CD4-positive, alpha-beta T cell (primary cell): ENCODE results near the gene CALCR. TPM values are rescaled to one million over a fixed set of nuclear protein-coding genes. Genes with fewer than 3 reads are reported as not detected.

Experiments used
- ATAC-seq: fragments of 200-7000 bp; cut with Tn5 transposase; one replicate; pipeline ENCODE4 v1.10.0; 2022; ENCODE audit warnings: mild to moderate bottlenecking; ENCODE audit not compliant: poor library complexity
- CTCF ChIA-PET: fragments of 350-600 bp; sonication (Branson Sonifier 250); formaldehyde crosslinking; loops from one replicate; lab custom pipeline; 2021; ENCODE audit warnings: antibody characterized with exemption, inconsistent platforms; lab: Charles Lee
- POLR2A ChIA-PET: fragments of 350-600 bp; sonication (Branson Sonifier 250); formaldehyde crosslinking; loops from one replicate; lab custom pipeline; 2021; ENCODE audit warnings: antibody characterized with exemption, inconsistent platforms; lab: Charles Lee
- DNase-seq, 14 experiments: peaks; one replicate each; pipeline ENCODE4 v3.0.0-alpha.2; 2013 to 2020; ENCODE audit warnings: mixed read lengths in 2 of 14
- H3K27ac ChIP-seq, 2 donors: one replicate each; pipeline versions ENCODE4 v1.5.1 to v1.7.0; 2013; ENCODE audit warnings: low read length in 2 of 2, low read depth in 1 of 2, mild to moderate bottlenecking in 1 of 2
- H3K27me3 ChIP-seq, 2 experiments: 1 replicate in 1 of 2; 2 replicates in 1 of 2; pipeline versions ENCODE4 v1.6.1 to v1.7.0; 2013; ENCODE audit warnings: low read length in 2 of 2, control low read depth in 1 of 2, mild to moderate bottlenecking in 1 of 2, moderate library complexity in 1 of 2; ENCODE audit not compliant: insufficient read depth in 2 of 2, control insufficient read depth in 1 of 2
- H3K36me3 ChIP-seq: one replicate; pipeline ENCODE4 v1.6.1; 2013; ENCODE audit warnings: low read length, control low read depth; ENCODE audit not compliant: insufficient read depth
- H3K4me1 ChIP-seq: one replicate; pipeline ENCODE4 v1.6.1; 2013; ENCODE audit warnings: low read length, control low read depth; ENCODE audit not compliant: insufficient read depth
- H3K4me3 ChIP-seq: one replicate; pipeline ENCODE4 v1.5.1; 2013; ENCODE audit warnings: mild to moderate bottlenecking, low read length, moderate library complexity
- H3K9me3 ChIP-seq, 2 experiments: 1 replicate in 1 of 2; 2 replicates in 1 of 2; pipeline versions ENCODE4 v1.6.1 to v1.7.0; 2013; ENCODE audit warnings: low read length in 2 of 2, mild to moderate bottlenecking in 2 of 2, control low read depth in 1 of 2, moderate library complexity in 1 of 2; ENCODE audit not compliant: control insufficient read depth in 1 of 2, insufficient read depth in 1 of 2
- H3K27ac Mint-ChIP-seq: one replicate; pipeline ENCODE4 v1.8.0; 2020; ENCODE audit warnings: mixed read lengths
- H3K27me3 Mint-ChIP-seq: one replicate; pipeline ENCODE4 v1.8.0; 2021; ENCODE audit warnings: mixed read lengths
- H3K36me3 Mint-ChIP-seq: one replicate; pipeline ENCODE4 v1.8.0; 2021; ENCODE audit warnings: low read depth, mixed read lengths
- H3K4me1 Mint-ChIP-seq: one replicate; pipeline ENCODE4 v1.8.0; 2021; ENCODE audit warnings: low read depth, mixed read lengths
- H3K4me3 Mint-ChIP-seq: one replicate; pipeline ENCODE4 v1.8.0; 2020; ENCODE audit warnings: mild to moderate bottlenecking, mixed read lengths
- H3K9me3 Mint-ChIP-seq: one replicate; pipeline ENCODE4 v1.8.0; 2020; ENCODE audit warnings: mixed read lengths
- CTCF ChIP-seq: fragments of 200-600 bp; IDR thresholded peaks from one replicate; pipeline ENCODE4 v1.8.0; 2022; ENCODE audit warnings: antibody characterized with exemption, mild to moderate bottlenecking
- intact Hi-C, 2 experiments: fragments of 100-400 bp; cut with DNase I in 1 of 2; cut with micrococcal nuclease in 1 of 2; formaldehyde crosslinking; loops; one replicate each; pipeline versions ENCODE4 v1.15.1 to v1.9.0; 2023 to 2025; cut with DNase I, micrococcal nuclease
- total RNA-seq, 174 experiments: library from RNA in 2 of 174; stranded (reverse) in 2 of 174; gene quantifications; one replicate each; pipeline ENCODE4 v1.2.3 and lab custom pipeline; 2021 to 2026

CALCR gene
- total RNA-seq, 2 experiments from 2014 or later = not detected

GRCh38 chr7:93392984-93393383 lies 181.5 kb downstream of the CALCR start:
- no peak for TF ChIP-seq CTCF
- H3K27me3 ChIP-seq = no peaks in the 10 kb centered on the region
- H3K9me3 ChIP-seq = no peaks in the 10 kb centered on the region
- no peak overlapping the region for H3K4me3 ChIP-seq
- no peaks in the 10 kb centered on the region for H3K4me1 ChIP-seq
- Mint-ChIP-seq H3K9me3 (no peaks in the 10 kb centered on the region), H3K4me3 (no peak overlapping the region), H3K36me3 (no peaks in the 10 kb centered on the region), H3K27ac (no peak overlapping the region), H3K4me1 (no peaks in the 10 kb centered on the region), H3K27me3 (peaks cover 10% of the 10 kb centered on the region)
- intact Hi-C loops = no loop called here
- H3K27ac ChIP-seq = no peak overlapping the region
- POLR2A ChIA-PET = no interaction called here
- no peak for ATAC-seq
- H3K36me3 ChIP-seq = no peaks in the 10 kb centered on the region
- no peak for DNase-seq
- CTCF ChIA-PET = no interaction called here

GRCh38 chr7:93390660-93391059 lies 183.9 kb downstream of the CALCR start:
- Mint-ChIP-seq H3K27ac (no peak overlapping the region), H3K36me3 (no peaks in the 10 kb centered on the region), H3K4me1 (no peaks in the 10 kb centered on the region), H3K27me3 (peaks cover 27% of the 10 kb centered on the region), H3K9me3 (no peaks in the 10 kb centered on the region), H3K4me3 (no peak overlapping the region)
- Histone ChIP-seq H3K27me3 (no peaks in the 10 kb centered on the region), H3K4me3 (no peak overlapping the region), H3K9me3 (no peaks in the 10 kb centered on the region), H3K36me3 (no peaks in the 10 kb centered on the region), H3K4me1 (no peaks in the 10 kb centered on the region), H3K27ac (no peak overlapping the region)
- POLR2A ChIA-PET = no interaction called here
- DNase-seq = no peak
- no peak for ATAC-seq
- CTCF ChIA-PET = no interaction called here
- intact Hi-C loops = no loop called here
- TF ChIP-seq CTCF = no peak

- Histone ChIP-seq H3K4me3 (no peak overlapping the region), H3K9me3 (no peaks in the 10 kb centered on the region), H3K36me3 (no peaks in the 10 kb centered on the region), H3K27ac (no peak overlapping the region), H3K27me3 (peaks cover 0 to 2% of the 10 kb centered on the region in 2 experiments), H3K4me1 (no peaks in the 10 kb centered on the region)
- no peak overlapping the region for H3K27ac Mint-ChIP-seq
- ATAC-seq (no peak), DNase-seq (no peak)
- TF ChIP-seq CTCF = no peak
- POLR2A ChIA-PET = no interaction called here
- peaks cover 51% of the 10 kb centered on the region for H3K27me3 Mint-ChIP-seq
- H3K36me3 Mint-ChIP-seq = no peaks in the 10 kb centered on the region
- no peaks in the 10 kb centered on the region for H3K4me1 Mint-ChIP-seq
- H3K9me3 Mint-ChIP-seq = no peaks in the 10 kb centered on the region
- no peak overlapping the region for H3K4me3 Mint-ChIP-seq
- intact Hi-C loops = no loop called here
- CTCF ChIA-PET = no interaction called here
These were observed 192.2 kb downstream of the CALCR start for GRCh38 chr7:93382362-93382761.
